Brain pericyte (primary cell): ENCODE measurements around the gene AGFG2.

Experiments used
- DNase-seq: peaks from one replicate; pipeline ENCODE4 v3.0.0-alpha.2; 2012; ENCODE audit warnings: low read depth, low spot score

AGFG2 gene

DNA sequence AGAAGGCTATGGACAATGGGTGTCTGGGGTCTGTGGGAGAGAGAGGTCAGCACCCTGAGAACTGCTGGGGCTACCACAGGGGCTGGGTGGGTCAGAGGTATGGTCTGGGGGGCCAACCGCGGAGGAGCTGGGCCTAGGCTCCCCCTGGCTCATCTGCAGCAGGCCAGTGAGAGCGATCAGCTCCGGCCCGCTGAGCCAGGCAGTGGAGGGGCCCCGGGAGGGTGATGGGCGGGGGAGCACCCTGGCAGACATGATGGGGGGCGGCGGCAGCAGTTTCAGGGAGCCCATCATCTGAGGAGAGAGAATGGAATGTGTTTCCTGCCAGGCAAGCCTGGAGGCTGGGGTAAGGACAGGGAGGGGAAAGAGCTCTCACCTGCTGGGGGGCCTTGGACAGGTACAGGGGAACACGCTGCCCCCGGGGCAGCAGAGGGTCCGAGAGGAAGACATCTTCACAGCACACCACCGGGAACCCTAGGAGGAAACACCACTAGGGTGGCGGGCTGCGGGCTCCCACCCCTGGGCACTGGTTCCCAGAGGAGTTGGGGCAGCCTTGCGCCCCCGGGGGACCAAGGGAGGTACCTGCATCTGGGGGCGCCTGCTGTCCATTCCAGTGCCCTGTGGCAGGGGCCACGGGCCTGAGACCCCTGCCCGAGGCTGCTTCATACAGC lies 33.4 kb downstream of the AGFG2 start:
- no peak for DNase-seq

DNA sequence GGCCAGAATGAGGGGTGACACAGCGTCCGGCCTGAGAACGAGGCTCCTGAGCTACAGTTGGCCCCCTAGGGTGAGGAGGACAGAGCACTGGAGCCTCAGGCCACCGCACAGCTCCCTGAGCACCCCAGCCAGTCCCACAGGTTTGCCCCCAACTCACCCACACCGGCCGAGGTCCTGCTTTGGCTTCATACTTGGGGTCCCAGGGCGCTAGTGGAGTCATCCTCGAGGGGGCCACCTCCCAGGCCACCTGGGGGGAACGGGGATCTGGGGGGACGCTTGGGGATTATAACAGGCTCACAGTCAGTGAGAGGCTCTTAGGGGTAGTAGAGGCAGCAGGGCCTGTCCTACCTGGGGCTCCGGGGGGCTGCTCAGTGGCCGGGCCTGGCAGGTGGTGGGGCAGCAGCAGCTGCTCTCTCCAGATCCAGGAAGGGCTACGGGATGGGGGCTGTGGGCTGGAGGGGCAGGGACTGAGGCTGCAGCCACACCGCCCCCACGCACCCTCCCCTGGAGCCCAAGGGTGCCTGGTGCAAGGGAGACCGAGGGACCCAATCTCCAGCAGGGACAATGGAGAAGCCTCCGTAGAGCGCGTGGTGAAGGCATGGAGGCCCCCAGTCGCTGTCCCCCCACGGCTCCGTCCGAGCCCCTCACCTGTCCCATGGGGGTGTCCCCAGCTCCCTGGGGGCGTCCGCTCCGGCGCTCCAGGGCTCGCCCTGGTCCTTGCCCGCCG lies 34.1 kb downstream of the AGFG2 start:
- DNase-seq, result no peak

DNA sequence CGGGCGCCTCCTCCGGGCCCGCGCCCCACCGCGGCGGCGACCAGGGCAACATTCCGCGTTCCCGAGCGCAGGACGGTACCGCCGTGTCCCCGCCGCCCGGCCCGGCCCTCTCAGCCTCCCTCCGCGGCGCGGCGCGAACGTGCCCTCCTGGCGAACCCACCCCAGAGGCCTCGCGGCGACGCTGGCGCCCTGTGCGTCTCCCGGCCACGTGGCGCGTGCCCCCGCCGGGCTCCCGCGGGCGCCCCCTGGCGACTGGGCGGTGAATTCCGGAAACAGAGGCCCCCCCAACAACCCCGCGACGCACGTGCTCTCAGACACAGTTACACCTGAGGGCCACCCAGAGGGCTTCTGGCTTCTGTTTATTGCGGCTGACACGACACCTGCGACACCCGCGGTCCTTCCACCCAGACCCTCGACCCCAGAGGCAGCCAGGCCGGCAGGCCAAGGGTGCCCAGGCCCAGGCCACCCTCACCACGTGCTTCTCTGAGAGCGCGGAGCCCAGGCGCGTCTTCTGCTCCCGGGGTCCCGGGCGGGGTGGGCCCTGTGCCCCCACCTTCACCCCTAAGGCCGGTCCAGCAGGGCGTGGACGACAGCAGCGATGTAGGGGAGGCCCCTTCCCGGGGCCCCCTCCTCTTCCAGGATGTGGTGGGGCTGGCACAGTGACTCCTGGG lies 34.8 kb downstream of the AGFG2 start, which contains the start of gene SAP25:
Gene SAP25, minus strand, starts transcription at position 210 of the 671 bp plus-strand sequence. Its CDS starts 158 bp downstream, at position 52.
- no peak for DNase-seq

DNA sequence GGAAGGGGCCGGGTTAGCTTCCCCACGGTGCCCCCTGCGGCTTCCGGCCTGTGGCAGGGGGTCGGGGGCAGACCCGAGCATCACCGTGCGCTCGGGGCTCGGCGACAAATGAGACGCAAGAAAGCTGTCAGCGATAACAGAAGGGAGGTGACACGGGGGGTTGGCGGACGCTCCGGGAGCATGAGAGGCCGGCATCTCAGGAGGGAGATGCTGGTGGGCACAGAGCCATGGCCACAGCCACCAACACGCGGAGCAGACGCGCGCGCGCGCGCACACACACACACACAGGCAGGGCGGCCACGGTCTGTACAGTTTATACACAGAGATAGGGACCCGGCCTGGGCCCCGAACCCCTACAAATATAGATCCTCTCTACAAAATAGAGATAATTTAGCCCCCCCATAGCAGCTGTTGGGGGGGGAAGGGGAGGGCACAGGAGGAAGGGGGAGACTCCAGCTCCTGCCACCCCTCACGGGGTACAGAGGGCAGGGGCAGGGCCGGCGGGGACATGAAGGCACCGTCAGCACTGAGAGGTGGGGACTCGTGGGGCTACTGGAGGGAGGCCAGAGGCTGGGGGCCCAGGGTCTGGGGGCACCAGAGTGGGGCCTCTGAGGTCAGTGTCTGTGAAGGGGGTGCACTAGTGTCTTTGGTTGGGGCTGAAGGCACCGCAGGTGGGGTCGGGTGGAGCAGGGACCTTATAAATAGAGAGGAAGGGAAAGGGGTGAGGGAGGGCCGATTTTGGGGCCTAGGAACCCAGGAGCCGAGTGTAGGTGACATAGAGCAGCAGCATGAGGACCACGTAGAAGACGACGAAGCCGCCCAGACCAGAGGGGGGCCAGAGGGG lies 35.6 kb downstream of the AGFG2 start:
- no peak for DNase-seq

DNA sequence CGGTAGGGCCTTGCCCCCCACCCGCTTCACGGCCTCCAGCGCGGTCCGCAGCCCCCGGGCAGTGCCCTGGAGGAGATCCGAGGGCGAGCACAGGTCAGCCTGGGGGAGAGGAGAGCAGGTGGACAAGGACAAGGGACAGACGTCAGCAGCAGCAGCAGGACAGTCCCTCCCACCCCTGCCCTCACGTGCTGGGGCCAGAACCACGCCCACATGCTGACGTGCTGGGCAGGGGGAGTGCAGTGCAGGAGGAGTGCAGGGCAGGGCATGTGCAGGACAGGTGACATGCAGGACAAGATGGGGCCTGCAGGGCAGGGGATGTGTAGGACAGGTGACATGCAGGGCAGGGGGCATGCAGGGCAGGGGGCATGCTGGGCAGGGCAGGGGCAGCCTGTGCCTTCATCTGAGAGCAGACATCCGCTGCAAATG lies 36.2 kb downstream of the AGFG2 start:
- DNase-seq, result no peak

DNA sequence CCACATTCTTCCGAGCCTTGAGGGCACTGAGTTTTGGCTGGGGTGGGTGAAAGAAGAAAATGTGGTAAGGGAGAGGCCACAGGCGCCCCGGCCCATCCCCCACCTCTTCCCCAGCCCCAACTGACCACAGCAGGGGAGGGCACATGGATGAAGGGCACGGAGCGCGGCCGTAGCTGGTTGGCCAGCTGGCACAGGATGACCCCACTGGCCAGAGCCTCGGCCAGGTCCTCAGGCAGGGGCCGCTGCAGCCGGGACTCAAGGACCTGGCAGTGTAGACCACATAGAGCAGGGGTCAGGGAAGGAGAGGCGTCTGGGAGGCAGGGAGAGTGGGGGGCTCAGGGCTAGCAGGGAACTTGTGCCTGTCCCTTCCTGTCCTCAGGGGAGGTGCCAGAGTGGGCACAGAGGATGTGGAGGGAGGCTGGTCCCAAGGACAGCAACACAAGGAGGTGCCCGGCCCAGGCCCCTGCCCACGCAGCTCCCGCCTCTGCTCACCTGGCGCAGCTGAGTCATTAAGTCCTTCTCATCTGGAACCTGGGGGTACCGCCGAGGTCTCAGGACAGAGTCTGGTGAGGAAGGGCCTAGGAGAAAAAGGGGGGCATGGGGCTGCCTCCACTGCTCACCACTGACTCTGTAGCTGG lies 36.9 kb downstream of the AGFG2 start:
- DNase-seq, result no peak

DNA sequence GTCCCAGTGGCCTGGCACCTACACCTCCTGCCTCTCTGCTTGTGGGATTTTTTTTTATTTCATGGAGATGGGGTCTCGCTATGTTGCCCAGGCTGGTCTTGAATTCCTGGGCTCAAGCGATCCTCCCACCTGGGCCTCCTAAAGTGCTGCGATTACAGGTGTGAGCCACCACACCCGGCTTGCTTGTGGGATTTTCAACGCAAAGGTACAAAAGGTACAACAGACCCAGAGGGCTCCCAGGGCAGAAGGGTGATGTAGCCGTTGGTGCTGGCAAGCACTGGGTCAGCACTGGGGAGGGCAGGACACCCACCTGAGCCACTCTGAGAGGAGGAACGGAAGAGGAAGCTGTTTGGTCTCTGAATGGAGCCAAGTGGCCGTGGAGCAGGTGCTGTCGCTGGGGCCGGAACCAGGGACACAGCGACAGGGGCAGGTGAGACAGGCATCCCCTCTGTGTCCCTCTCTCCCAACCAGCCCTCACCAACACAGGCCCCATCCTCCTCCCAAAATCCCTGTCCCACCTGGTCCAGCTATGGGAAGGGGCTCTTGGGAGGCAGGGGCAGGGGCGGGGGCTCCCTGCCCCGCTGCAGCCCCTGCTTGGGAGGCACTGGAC lies 37.5 kb downstream of the AGFG2 start:
- DNase-seq, result no peak

DNA sequence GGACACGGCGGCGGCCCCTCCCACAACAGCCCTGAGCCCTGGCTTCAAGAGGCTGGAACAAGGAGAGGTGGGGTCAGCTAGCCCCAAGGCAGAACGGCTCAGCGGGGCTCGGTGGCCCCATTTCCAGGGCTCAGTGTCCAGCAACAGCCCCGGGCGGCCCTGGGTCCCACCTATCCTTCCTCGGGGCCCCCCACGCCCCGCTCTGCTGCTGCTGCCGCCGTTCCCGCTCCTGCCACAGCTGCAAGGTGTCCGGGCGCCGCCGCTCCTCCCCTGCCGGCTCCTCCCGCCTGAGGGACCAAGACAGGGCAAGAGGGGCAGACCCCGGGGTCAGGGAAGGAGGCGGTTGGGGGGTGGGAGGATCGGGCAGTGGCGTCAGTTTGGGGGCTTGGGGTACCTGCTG lies 38.1 kb downstream of the AGFG2 start:
- DNase-seq, result no peak

DNA sequence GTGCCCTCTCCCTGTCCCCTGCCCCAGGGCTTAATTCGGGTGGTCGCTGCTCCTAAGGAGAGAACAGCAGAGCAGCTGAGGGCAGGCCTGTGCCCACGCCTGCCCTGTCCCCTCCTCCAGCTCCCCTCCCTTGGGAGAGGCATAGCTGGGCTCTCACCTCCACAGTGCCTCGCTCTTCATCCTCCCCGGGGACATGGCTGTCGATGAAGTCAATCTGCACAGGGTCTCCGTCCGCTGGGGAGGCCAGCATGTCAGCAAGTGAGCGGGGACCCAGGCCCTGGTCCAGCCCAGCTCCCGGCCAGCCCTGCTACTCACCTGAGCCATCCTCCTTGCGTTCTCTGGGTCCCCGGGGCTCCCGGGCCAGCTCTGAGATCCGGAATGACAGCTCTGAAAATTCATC lies 38.5 kb downstream of the AGFG2 start:
- DNase-seq, result no peak

DNA sequence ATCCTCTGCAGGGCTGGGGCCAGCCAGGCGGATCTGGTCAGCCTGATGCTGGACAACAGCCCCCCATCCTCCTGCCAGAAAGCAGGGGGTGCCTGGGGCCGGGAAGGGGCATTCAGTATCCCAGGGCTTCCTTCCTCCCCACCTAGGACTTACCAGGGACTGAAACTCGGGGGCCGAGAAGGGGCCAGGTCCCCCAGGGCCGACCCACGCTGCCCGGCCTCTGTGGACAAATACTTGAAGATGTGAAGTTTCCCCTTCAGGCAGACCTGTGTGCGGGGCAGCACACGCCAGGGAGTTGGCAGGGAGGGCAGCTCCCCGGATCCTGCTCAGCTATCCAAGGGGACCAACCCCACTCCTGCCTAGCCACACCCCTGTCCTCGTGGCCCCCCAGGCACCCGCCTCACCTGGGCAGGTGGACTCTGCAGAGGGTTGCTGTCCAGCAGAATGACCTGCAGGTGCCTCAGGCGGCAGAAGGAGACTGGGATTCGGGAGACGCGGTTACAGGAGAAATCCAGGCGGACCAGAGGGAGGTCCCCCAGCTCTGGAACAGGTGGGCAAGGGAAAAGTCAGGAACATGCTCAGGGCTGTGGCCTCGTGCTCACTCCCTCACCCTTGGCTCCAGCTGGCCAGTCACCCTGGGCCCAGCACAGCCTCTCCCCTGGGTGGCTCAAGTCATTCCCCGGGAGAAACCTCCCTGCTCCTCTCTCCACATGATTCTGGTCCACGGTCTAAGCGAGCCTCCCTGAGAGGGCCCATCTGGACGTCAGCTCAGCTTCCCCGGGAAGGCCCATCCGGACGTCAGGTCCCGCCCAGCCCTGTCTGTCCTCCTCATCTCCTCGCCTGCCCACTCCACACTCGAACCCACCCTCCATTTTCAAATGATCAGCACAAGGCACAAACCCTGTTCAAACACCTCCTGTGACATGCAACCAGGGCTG lies 39.5 kb downstream of the AGFG2 start:
- DNase-seq, result no peak

DNA sequence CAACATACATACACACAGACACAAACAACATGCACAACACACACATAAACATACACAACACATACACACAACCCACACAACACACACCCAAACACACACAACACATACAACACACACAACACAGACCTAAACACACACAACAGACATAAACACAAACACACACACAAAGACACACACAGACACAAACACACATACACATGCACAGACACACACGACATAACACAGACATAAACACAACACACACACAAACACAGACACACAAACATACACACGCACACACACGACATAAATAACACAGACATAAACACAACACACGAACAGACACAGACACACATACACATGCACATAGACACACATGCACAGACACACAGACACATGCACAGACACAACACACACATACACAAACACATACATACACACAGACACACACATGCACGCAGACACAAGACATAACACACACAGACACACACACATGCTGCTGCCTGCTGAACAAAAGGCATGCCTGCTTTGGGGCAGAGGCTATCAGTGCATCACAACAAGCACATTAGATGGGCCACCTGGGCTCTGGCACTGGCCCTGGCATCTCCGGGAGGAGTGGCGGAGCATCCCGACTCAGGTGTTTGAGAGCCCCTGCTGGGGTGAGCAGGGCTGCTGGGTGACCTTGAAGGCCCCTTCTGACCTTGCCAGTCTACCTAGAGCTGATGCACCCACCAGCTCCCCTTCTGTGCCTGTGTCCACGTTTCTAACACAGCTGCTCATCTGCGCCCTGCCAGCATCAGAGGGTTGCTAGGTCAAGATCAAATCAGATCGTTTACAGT lies 41.7 kb downstream of the AGFG2 start:
- no peak for DNase-seq

DNA sequence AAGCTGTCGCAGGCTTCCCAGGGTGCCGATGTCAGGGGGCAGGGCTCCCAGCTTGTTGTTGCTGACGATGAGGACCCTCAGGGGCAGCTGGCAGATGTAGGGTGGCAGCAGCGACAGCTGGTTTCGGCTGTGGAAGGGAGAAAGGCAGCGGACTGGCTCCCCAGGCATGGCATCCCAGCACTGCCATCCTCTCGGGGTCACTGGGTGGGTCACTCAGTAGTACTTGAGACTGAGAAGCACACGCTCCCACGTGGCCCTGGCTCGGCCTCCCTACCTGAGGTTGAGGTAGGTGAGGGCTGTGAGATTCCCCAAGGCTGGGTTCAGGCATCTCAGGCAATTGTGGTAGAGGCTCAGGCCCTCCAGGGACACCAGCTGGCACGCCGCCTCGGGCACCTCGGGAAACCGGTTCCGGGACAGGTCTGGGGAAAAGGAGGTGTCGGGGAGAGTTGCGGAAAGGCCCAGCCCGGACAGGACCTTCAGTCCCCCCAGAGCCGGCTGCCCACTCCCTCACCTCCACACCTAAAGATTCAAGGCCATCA lies 43.1 kb downstream of the AGFG2 start:
- no peak for DNase-seq

DNA sequence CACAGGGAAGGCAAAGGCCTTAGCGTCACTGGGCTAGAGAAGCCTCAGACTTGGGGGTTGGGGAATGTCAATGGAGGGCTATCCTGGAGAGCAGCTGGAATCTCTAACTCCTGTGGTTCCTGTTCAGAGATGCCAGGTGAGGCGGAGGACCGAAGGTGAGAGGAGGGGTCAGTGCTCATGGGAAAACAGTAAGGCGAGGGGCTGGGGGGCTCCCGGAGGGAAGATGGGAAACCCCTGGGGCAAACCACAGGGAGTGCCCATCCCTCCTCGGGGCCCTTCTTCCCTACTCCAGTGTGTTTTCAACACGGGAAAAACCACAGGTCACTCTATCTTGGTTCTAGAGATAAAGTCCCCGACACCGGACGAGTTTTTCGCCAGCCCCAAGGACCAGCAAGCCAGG lies 43.6 kb downstream of the AGFG2 start:
- DNase-seq, result no peak

DNA sequence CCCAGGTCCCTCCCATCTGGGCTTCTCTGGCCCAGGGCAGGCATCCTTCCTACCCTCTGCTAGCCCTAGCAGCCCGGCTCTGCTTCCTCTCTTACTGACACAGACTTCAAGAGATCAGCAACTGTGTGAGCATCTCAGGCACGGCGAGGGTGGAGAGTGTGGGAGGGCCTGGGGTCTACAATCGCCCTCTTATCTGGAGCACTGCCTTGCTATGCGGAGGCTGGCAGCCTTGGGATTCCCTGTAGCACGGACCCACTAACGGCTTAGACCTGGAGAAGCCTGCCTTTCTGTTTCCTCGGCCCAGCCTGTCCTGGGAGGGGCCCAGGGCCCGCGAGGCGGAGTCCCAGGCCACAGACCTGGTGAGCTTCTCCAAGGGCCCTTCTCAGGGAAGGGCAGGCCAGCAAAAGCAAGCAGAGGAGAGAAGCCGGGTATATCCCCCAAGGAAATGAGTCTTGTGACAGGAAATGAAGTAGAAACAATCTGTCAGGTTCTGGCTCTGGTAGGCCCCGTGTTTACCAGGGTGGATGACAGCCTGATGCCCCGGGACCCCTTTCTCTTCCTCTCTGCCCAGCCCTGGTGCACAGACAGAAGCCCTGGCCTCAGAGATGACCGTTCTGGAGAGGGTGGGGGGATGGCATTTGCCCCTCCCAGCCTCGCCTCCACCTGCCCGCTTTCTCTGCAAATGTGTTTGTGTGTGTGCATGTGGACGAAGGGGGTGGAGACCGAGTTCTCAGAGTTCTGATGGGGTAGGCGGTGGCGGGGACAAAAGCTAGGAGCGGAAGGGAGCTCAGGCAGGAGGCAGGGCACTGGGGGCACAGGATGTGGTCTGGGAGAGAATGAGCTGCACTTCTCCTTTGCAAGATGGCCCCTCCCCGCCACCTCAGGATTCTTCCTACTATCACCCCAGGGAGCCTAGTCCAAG lies 44.4 kb downstream of the AGFG2 start:
- no peak for DNase-seq

DNA sequence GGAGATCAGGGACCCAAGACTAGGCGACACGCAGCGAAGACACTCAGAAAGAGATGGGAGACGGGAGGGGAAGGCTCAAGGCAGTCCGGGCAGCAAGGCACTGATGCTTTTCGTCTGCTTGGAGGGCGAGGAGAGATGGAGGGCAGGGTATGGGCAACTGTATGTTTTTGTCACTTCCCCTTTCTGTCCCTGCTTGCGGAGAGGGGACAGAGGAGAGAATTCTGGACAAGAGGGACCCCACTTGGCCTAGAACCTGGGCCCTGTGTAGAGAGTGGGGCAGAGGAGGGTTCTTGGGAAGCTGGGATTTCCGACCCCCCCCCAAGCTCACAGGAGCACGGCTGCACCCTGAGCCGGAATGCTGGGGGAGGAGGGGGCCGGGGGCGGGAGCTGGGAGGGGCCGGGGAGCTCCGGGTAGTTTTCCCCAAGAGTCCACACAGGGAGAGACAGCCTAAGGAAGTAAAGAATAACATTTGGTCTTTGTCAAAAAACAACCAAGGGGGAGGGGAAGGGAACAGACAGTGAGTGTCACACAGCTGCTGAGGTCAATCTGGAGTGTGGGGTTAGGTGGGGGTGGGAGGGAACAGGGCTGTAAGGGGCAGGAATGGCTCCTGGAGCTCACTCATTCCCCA lies 45.2 kb downstream of the AGFG2 start:
- DNase-seq, result no peak

DNA sequence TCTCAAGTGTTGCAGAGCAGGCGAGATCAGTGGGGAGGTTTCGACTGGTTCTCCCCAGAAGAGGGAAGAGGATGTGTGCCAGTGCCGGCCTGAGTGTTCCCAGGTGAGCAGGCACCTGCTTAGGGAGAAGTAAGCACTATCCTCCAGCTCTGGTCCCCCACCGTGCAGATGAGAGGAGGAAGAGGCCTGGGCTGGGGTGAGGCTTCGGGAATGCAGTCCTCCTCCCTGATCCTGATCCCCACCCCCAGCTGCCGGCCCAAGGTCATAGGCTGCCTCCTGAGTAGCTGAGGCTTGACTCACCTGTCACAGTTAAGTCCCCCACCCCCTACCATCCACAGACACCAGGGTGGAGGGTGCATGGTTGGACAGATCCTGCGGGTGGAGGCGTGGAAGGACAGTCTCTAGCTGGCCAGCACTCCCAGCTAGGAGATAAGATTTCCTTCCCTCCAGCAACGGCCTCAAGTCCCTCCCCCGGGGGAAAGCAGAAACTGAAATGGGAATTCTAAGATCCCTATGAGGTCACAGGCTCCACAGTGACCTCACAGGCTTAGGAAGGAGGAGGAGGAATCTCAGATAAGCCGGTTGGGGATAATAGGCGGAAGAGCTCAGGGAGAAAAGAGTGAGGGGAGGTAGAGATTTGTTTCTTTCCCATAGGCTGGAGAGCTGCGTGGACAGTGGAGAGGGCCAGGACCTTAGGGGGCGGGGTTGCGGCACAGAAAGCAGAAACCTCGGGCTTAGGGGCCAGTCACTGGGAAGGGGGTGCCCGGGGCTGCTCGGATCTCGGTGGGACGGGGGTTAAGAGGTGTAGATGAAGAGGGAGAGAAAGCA lies 45.9 kb downstream of the AGFG2 start:
- DNase-seq, result no peak
